ENCODE data around the gene SLC25A13.

The SLC25A13 gene

DNA sequence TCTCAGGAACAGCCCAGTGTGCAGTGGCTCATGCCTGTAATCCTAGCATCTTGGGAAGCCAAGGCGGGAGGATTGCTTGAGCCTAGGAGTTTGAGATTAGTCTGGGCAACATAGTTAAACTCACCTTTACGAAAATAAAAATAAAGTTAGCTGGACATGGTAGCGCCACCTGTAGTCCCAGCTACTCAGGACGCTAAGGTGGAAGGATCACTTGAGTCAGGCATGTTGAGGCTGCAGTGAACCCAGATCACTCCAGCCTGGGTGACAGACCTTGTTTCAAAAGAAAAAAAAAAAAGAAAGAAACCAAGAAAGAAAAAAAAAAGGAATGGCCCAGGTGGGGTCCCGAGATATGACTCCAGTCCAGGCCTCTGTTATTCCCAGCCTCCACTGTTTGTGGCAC is 96.6 kb downstream of the SLC25A13 start:
- no peak overlapping the region for H3K18ac ChIP-seq (ENCODE audit: low read length)
- peaks cover 4 to 9% of the 10 kb centered on the region in 2 donors for H3K36me3 ChIP-seq (replicated peaks in 1 of 2; ENCODE audit: control insufficient read depth in 2 of 2, insufficient read depth in 2 of 2, low read length in 2 of 2)
- H3K27ac ChIP-seq (replicated peaks; ENCODE audit: low read length), result no peak overlapping the region
- no peak for DNase-seq (ENCODE audit: low spot score)
- H3K9ac ChIP-seq (ENCODE audit: low read depth, low read length, poor library complexity), result no peak overlapping the region
- no peak overlapping the region for H2AK5ac ChIP-seq (ENCODE audit: low read depth, low read length)
- no peaks in the 10 kb centered on the region for H3K79me1 ChIP-seq (ENCODE audit: low read depth, low read length)
- H4K8ac ChIP-seq (ENCODE audit: low read depth, low read length), result no peak overlapping the region
- H2AFZ ChIP-seq (ENCODE audit: low read length), result no peak overlapping the region
- no CpG with 5 or more reads among the region's 5 CpGs for WGBS, 2 donors (ENCODE audit: extremely low coverage in 2 of 2, insufficient read length in 2 of 2, insufficient replicate concordance in 1 of 2)
- no peak overlapping the region for H4K91ac ChIP-seq (ENCODE audit: low read depth, low read length, poor library complexity)
- H2BK15ac ChIP-seq (ENCODE audit: low read length), result no peak overlapping the region
- H2BK120ac ChIP-seq (ENCODE audit: low read depth, low read length), result no peak overlapping the region
- no peak overlapping the region for H3K14ac ChIP-seq (ENCODE audit: low read length)
- no peak overlapping the region for H3K4ac ChIP-seq (ENCODE audit: low read length)
- no peak overlapping the region for H3K4me2 ChIP-seq (ENCODE audit: insufficient read depth, low read length, poor library complexity, severe bottlenecking)
- peaks cover 7 to 14% of the 10 kb centered on the region in 2 donors for H3K9me3 ChIP-seq (replicated peaks in 1 of 2; ENCODE audit: control insufficient read depth in 2 of 2, insufficient read depth in 1 of 2, low read depth in 1 of 2, low read length in 2 of 2)
- no peaks in the 10 kb centered on the region for H3K27me3 ChIP-seq (ENCODE audit: control insufficient read depth in 3 of 3, insufficient read depth in 3 of 3, low read depth in 1 of 3, low read length in 3 of 3)
- H3K23ac ChIP-seq (ENCODE audit: low read depth, low read length, poor library complexity), result no peak overlapping the region
- H3K4me3 ChIP-seq (ENCODE audit: low read length in 2 of 2), result no peak overlapping the region
- no peak overlapping the region for H2BK5ac ChIP-seq (ENCODE audit: low read length)
- no peak overlapping the region for H2BK12ac ChIP-seq (ENCODE audit: low read length)
- H3K4me1 ChIP-seq (ENCODE audit: control insufficient read depth in 2 of 2, insufficient read depth in 1 of 2, low read depth in 1 of 2, low read length in 2 of 2), result no peaks in the 10 kb centered on the region

DNA sequence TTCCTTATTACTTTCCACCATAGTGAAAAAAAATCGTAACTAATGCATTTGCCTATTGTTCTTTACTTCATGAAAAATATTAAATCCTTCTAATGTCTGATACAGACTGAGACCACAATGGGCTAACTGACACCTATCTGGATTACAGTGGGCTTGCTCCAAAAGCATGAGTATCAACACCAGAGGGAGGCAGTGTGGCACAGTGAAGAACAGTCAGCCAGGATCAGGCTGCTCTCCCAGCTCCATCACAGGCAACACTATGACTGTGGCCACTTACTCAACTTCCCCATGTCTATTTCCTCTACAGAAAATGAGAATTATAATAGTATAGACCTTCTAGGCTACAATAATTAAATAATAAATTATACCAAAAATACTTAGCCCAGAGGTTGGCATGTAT is 97.2 kb downstream of the SLC25A13 start:
- no peak overlapping the region for H4K91ac ChIP-seq (ENCODE audit: low read depth, low read length, poor library complexity)
- no peak overlapping the region for H2BK12ac ChIP-seq (ENCODE audit: low read length)
- H2AFZ ChIP-seq (ENCODE audit: low read length), result no peak overlapping the region
- H3K36me3 ChIP-seq (replicated peaks in 1 of 2; ENCODE audit: control insufficient read depth in 2 of 2, insufficient read depth in 2 of 2, low read length in 2 of 2), result peaks cover 4 to 6% of the 10 kb centered on the region in 2 donors
- no peak overlapping the region for H2BK5ac ChIP-seq (ENCODE audit: low read length)
- no peak overlapping the region for H3K4me3 ChIP-seq (ENCODE audit: low read length in 2 of 2)
- H2BK15ac ChIP-seq (ENCODE audit: low read length), result no peak overlapping the region
- H3K9me3 ChIP-seq (replicated peaks in 1 of 2; ENCODE audit: control insufficient read depth in 2 of 2, insufficient read depth in 1 of 2, low read depth in 1 of 2, low read length in 2 of 2), result peaks cover 7 to 14% of the 10 kb centered on the region in 2 donors
- no peaks in the 10 kb centered on the region for H3K4me1 ChIP-seq (ENCODE audit: control insufficient read depth in 2 of 2, insufficient read depth in 1 of 2, low read depth in 1 of 2, low read length in 2 of 2)
- no peak overlapping the region for H2AK5ac ChIP-seq (ENCODE audit: low read depth, low read length)
- no peaks in the 10 kb centered on the region for H3K27me3 ChIP-seq (ENCODE audit: control insufficient read depth in 3 of 3, insufficient read depth in 3 of 3, low read depth in 1 of 3, low read length in 3 of 3)
- H3K9ac ChIP-seq (ENCODE audit: low read depth, low read length, poor library complexity), result no peak overlapping the region
- no peak overlapping the region for H3K4me2 ChIP-seq (ENCODE audit: insufficient read depth, low read length, poor library complexity, severe bottlenecking)
- H2BK120ac ChIP-seq (ENCODE audit: low read depth, low read length), result no peak overlapping the region
- H3K23ac ChIP-seq (ENCODE audit: low read depth, low read length, poor library complexity), result no peak overlapping the region
- H3K14ac ChIP-seq (ENCODE audit: low read length), result no peak overlapping the region
- H3K79me1 ChIP-seq (ENCODE audit: low read depth, low read length), result no peaks in the 10 kb centered on the region
- no peak overlapping the region for H3K27ac ChIP-seq (replicated peaks; ENCODE audit: low read length)
- H3K18ac ChIP-seq (ENCODE audit: low read length), result no peak overlapping the region
- no CpG with 5 or more reads among the region's 1 CpG for WGBS, 2 donors (ENCODE audit: extremely low coverage in 2 of 2, insufficient read length in 2 of 2, insufficient replicate concordance in 1 of 2)
- no peak overlapping the region for H4K8ac ChIP-seq (ENCODE audit: low read depth, low read length)
- no peak overlapping the region for H3K4ac ChIP-seq (ENCODE audit: low read length)
- no peak for DNase-seq (ENCODE audit: low spot score)

GRCh38 chr7:96224073-96224472 is 97.8 kb downstream of the SLC25A13 start:
- Histone ChIP-seq H3K9me3 (replicated peaks in 1 of 2; ENCODE audit: control insufficient read depth in 2 of 2, insufficient read depth in 1 of 2, low read depth in 1 of 2, low read length in 2 of 2) (peaks cover 7 to 10% of the 10 kb centered on the region in 2 donors), H3K79me1 (ENCODE audit: low read depth, low read length) (no peaks in the 10 kb centered on the region), H3K27me3 (ENCODE audit: control insufficient read depth in 3 of 3, insufficient read depth in 3 of 3, low read depth in 1 of 3, low read length in 3 of 3) (no peaks in the 10 kb centered on the region), H2AFZ (ENCODE audit: low read length) (no peak overlapping the region), H3K4me3 (ENCODE audit: low read length in 2 of 2) (no peak overlapping the region), H3K9ac (ENCODE audit: low read depth, low read length, poor library complexity) (no peak overlapping the region), H3K4me2 (ENCODE audit: insufficient read depth, low read length, poor library complexity, severe bottlenecking) (no peak overlapping the region), H4K91ac (ENCODE audit: low read depth, low read length, poor library complexity) (no peak overlapping the region), H3K27ac (replicated peaks; ENCODE audit: low read length) (no peak overlapping the region), H4K8ac (ENCODE audit: low read depth, low read length) (no peak overlapping the region), H3K36me3 (replicated peaks in 1 of 2; ENCODE audit: control insufficient read depth in 2 of 2, insufficient read depth in 2 of 2, low read length in 2 of 2) (peaks cover 0 to 2% of the 10 kb centered on the region in 2 donors), H3K4me1 (ENCODE audit: control insufficient read depth in 2 of 2, insufficient read depth in 1 of 2, low read depth in 1 of 2, low read length in 2 of 2) (no peaks in the 10 kb centered on the region), H2BK12ac (ENCODE audit: low read length) (no peak overlapping the region), H2BK15ac (ENCODE audit: low read length) (no peak overlapping the region), H3K18ac (ENCODE audit: low read length) (no peak overlapping the region), H3K23ac (ENCODE audit: low read depth, low read length, poor library complexity) (no peak overlapping the region), H2BK5ac (ENCODE audit: low read length) (no peak overlapping the region), H2AK5ac (ENCODE audit: low read depth, low read length) (no peak overlapping the region), H3K14ac (ENCODE audit: low read length) (no peak overlapping the region), H2BK120ac (ENCODE audit: low read depth, low read length) (no peak overlapping the region), H3K4ac (ENCODE audit: low read length) (no peak overlapping the region)
- WGBS, 2 donors (ENCODE audit: extremely low coverage in 2 of 2, insufficient read length in 2 of 2, insufficient replicate concordance in 1 of 2), result no CpG with 5 or more reads among the region's 3 CpGs
- no peak for DNase-seq (ENCODE audit: low spot score)

GRCh38 chr7:96221888-96222287 is 100.0 kb downstream of the SLC25A13 start:
- Histone ChIP-seq H3K23ac (ENCODE audit: low read depth, low read length, poor library complexity) (no peak overlapping the region), H2AFZ (ENCODE audit: low read length) (no peak overlapping the region), H4K8ac (ENCODE audit: low read depth, low read length) (no peak overlapping the region), H3K27ac (replicated peaks; ENCODE audit: low read length) (no peak overlapping the region), H3K36me3 (replicated peaks in 1 of 2; ENCODE audit: control insufficient read depth in 2 of 2, insufficient read depth in 2 of 2, low read length in 2 of 2) (peaks cover 0 to 2% of the 10 kb centered on the region in 2 donors), H2BK120ac (ENCODE audit: low read depth, low read length) (no peak overlapping the region), H3K27me3 (ENCODE audit: control insufficient read depth in 3 of 3, insufficient read depth in 3 of 3, low read depth in 1 of 3, low read length in 3 of 3) (no peaks in the 10 kb centered on the region), H3K14ac (ENCODE audit: low read length) (no peak overlapping the region), H2BK15ac (ENCODE audit: low read length) (no peak overlapping the region), H2AK5ac (ENCODE audit: low read depth, low read length) (no peak overlapping the region), H3K18ac (ENCODE audit: low read length) (no peak overlapping the region), H3K4me1 (ENCODE audit: control insufficient read depth in 2 of 2, insufficient read depth in 1 of 2, low read depth in 1 of 2, low read length in 2 of 2) (no peaks in the 10 kb centered on the region), H2BK5ac (ENCODE audit: low read length) (no peak overlapping the region), H3K9ac (ENCODE audit: low read depth, low read length, poor library complexity) (no peak overlapping the region), H2BK12ac (ENCODE audit: low read length) (no peak overlapping the region), H3K4ac (ENCODE audit: low read length) (no peak overlapping the region), H3K9me3 (replicated peaks in 1 of 2; ENCODE audit: control insufficient read depth in 2 of 2, insufficient read depth in 1 of 2, low read depth in 1 of 2, low read length in 2 of 2) (no peaks in the 10 kb centered on the region), H3K4me2 (ENCODE audit: insufficient read depth, low read length, poor library complexity, severe bottlenecking) (no peak overlapping the region), H3K4me3 (ENCODE audit: low read length in 2 of 2) (no peak overlapping the region), H4K91ac (ENCODE audit: low read depth, low read length, poor library complexity) (no peak overlapping the region), H3K79me1 (ENCODE audit: low read depth, low read length) (no peaks in the 10 kb centered on the region)
- DNase-seq (ENCODE audit: low spot score), result no peak
- WGBS, 2 donors (ENCODE audit: extremely low coverage in 2 of 2, insufficient read length in 2 of 2, insufficient replicate concordance in 1 of 2), result no CpG with 5 or more reads among the region's 5 CpGs
